NCI-H510A treated with DMSO at 0.1 percent for 48 hours (cell line): Measurements from ENCODE around the gene SOD2.
A peak's percentile ranks its signal among the peaks of the same experiment; 100 is the strongest.
"Not testable (repeated sequence)": the region's sequence is repeated elsewhere in the genome, so short reads cannot be mapped to it uniquely, and the experiment has no call there.

ENCODE experiments used
- DNase-seq: peaks from one replicate; lab custom pipeline; 2025; lab: John Stamatoyannopoulos, UW

The SOD2 gene

DNA sequence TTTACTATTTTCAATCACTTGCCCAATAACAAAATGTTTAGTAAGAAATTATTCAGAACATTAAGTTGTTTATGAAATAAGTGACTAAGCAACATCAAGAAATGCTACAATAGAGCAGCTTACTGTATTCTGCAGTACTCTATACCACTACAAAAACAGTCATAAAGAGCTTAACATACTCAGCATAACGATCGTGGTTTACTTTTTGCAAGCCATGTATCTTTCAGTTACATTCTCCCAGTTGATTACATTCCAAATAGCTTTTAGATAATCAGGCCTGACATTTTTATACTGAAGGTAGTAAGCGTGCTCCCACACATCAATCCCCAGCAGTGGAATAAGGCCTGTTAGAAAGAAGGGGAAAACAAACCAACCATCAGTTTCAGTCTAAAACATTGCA is 10.7 kb downstream of the SOD2 start:
- no peak for DNase-seq

GRCh38 chr6:159681191-159681880 is 11.7 kb downstream of the SOD2 start:
- DNase-seq: no peak

GRCh38 chr6:159680104-159680503 is 12.9 kb downstream of the SOD2 start:
- no peak for DNase-seq

DNA sequence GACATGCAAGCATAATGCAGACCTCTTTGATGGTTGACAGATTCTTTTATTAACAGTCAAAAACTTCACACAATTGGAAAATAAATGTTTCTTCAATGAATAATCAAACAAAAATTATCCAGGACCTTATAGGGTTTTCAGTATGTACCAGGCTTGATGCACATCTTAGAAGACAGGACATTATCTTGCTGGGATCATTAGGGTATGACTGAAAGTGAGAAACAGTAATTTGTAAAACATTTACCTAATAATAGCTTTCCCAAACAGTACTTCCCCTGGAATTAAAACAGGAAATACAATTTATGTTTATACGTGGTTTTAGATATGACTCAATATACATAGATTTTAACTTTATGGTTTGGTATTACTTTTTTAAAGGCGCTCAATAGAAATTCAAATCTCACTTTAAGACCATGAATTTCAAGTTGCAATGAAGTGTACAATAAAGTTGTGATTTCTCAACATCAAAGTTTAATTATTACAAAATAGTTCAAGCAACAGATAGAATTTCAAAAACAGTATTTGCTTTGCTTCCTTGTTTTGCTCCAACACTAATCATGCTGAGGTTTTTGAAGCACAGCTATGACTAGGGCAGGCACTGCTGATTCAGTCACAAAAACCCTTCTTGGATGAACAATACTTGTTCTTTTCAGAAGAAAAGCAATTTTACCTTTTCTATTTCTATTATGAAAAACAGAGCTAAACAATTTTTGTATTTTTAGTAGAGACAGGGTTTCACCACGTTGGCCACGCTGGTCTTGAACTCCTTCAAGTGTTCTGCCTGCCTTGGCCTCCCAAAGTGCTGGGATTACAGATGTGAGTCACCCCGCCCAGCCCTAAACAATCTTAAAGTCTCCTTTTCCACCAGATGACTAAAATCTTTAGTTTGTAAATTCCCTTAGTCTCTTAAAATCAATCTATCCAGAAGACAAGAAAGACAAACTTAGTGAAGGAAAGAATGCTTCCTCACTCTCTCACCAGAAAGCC is 13.7 kb downstream of the SOD2 start:
- no peak for DNase-seq

GRCh38 chr6:159678574-159678973 is 14.5 kb downstream of the SOD2 start:
- DNase-seq: no peak

DNA sequence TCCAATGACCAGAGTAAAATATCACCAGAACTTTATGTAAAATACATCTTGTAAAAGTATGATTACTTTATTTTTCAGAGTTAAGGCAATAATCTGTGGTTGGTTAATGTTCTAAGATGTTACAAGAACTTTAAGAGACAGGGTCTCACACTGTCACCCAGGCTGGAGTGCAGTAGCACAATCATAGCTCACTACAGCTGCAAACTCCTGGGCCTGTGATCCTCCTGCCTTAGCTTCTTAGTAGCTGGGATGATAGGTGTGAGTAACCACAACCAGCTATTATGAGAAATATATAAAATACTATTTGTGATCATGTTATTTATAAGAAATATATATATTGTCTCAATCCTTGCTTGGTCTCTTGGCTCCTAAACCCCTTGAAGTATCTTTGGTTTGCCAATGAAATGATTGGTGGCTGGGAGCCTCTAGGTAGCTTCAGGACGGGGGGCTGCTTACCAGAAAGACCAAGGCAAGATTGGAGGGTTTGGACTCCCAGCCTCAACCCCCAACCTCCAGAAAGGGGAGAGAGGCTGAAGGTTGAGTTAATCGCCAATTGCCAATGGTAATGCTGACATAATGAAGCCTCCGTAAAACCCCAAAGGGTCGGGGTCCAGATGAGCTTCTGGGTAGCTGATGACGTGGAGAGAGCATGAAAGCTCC is 15.4 kb downstream of the SOD2 start:
- no peak for DNase-seq

DNA sequence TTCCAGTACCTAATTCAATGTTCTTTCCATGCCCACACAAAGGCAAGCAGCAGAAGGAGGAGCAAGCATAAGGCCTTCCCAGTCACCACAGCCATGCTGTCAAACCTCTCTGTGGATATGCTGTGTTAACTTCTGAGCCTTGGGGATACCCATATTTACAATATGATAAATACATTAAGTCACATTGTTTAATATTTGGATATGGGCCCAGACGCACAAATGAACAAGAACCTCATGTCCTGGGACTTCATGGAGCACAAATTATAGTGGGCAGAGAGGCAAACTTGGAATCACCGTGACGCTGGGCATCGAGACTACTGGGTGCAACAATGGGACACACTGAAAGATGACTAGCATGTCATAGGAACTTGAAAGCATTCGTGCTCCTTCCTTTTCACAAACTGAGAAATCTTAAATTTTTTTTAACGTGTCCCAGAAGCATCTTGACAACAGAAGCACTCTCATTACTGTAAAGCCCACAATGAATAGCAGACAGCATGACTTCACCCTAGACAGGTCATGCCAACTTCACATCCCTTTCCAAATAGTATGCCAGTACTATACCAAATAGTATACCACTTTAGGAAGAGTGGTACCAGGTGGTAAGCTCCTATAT is 16.0 kb downstream of the SOD2 start:
- DNase-seq: no peak

- DNase-seq: not testable (repeated sequence)
Measured at GRCh38 chr6:159676236-159676635, 16.8 kb downstream of the SOD2 start.

- no peak for DNase-seq
Measured at GRCh38 chr6:159665868-159666635, 27.0 kb downstream of the SOD2 start.

GRCh38 chr6:159663368-159663889 is 29.6 kb downstream of the SOD2 start:
- DNase-seq: not testable (repeated sequence)

DNA sequence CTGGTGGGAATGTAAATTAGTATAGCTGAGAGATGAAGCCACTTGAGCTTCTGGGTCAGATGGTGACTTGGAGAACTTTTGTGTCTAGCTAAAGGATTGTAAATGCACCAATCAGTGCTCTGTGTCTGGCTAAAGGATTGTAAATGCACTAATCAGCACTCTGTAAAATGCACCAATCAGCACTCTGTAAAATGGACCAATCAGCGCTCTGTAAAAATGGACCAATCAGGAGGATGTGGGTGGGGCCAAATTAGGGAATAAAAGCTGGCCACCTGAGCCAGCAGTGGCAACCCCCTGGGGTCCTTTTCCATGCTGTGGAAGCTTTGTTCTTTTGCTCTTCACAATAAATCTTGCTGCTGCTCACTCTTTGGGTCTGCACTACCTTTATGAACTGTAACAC is 31.1 kb downstream of the SOD2 start:
- not testable (repeated sequence) for DNase-seq

GRCh38 chr6:159655409-159655988 is 37.5 kb downstream of the SOD2 start:
- DNase-seq: no peak

GRCh38 chr6:159654483-159655098 is 38.5 kb downstream of the SOD2 start:
- DNase-seq: peak; percentile 39

DNA sequence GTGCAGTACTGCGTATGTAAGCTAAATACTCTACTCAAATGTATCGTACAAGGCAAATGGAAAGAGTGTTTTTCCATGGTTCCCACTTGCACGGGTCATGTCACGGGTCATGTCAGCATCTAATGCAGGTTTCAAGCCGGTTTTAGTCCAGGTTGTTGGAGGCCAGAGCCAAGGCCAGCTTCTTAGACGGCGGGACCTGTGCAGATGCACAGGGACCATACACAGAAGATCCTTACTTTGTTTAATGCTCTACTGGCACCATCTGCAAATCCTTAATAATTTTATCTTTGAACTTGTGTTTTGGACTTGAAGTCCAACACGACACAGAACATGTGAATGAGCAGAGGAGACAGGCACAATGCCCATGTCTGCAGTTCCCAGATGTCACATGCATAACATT is 42.7 kb downstream of the SOD2 start:
- DNase-seq: no peak

- DNase-seq: no peak
Measured at GRCh38 chr6:159649441-159649840, 43.6 kb downstream of the SOD2 start.

DNA sequence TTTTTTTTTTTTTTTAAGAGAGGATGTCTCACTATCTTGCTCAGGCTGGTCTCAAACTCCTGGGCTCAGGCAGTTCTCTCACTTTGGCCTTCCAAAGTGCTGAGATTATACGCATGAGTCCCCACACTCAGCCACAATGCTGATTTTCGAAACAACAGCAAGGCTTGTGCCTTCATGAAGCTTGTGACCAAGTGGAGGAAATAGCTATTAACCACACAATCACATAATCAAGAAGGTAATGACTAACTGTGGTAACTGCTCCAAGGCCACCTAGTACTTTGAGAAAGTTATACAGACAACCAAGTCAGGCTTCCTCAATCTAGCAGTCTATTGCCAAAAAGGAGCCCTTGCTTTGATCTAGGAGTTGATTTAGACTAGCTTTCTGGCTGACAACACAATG is 46.3 kb downstream of the SOD2 start:
- DNase-seq: no peak

GRCh38 chr6:159646116-159646515 is 46.9 kb downstream of the SOD2 start:
- DNase-seq: no peak

GRCh38 chr6:159645640-159646039 is 47.4 kb downstream of the SOD2 start:
- DNase-seq: no peak
